Mesendoderm (in vitro differentiated cells): Measurements from ENCODE around the gene CDK11B.
"Not testable (repeated sequence)": the region's sequence is repeated elsewhere in the genome, so short reads cannot be mapped to it uniquely, and the experiment has no call there.

ENCODE experiments used
- DNase-seq: peaks from one replicate; pipeline ENCODE4 v3.0.0; 2013
- H2AK5ac ChIP-seq: 2 replicates; pipeline ENCODE4 v1.6.1; 2013; ENCODE audit warnings: low read length, inconsistent platforms
- H2BK120ac ChIP-seq: 2 replicates; pipeline ENCODE4 v1.6.1; 2013; ENCODE audit warnings: low read depth, mild to moderate bottlenecking, low read length, moderate library complexity, mixed read lengths
- H2BK15ac ChIP-seq: replicated peaks from 2 replicates; pipeline ENCODE4 v1.6.1; 2013; ENCODE audit warnings: low read depth, mild to moderate bottlenecking, moderate library complexity
- H2BK5ac ChIP-seq: 2 replicates; pipeline ENCODE4 v1.6.1; 2013; ENCODE audit warnings: low read length, inconsistent platforms
- H3K18ac ChIP-seq: 2 replicates; pipeline ENCODE4 v1.6.1; 2013; ENCODE audit warnings: mild to moderate bottlenecking, low read length, mixed read lengths
- H3K23ac ChIP-seq: one replicate; pipeline ENCODE4 v1.6.1; 2013; ENCODE audit warnings: low read length
- H3K27ac ChIP-seq: 2 replicates; pipeline ENCODE4 v1.5.1; 2013; ENCODE audit warnings: low read depth, mild to moderate bottlenecking, inconsistent platforms, low read length, moderate library complexity
- H3K27me3 ChIP-seq: 2 replicates; pipeline ENCODE4 v1.6.1; 2013; ENCODE audit warnings: low read length, control low read depth, mild to moderate bottlenecking, inconsistent platforms; ENCODE audit not compliant: insufficient read depth, poor library complexity
- H3K36me3 ChIP-seq: 2 replicates; pipeline ENCODE4 v1.6.1; 2013; ENCODE audit warnings: low read length, inconsistent platforms; ENCODE audit not compliant: control insufficient read depth, insufficient read depth
- H3K4ac ChIP-seq: one replicate; pipeline ENCODE4 v1.6.1; 2013; ENCODE audit warnings: low read depth, mild to moderate bottlenecking, low read length, moderate library complexity
- H3K4me1 ChIP-seq: 2 replicates; pipeline ENCODE4 v1.6.1; 2013; ENCODE audit warnings: low read depth, low read length, inconsistent platforms; ENCODE audit not compliant: control insufficient read depth
- H3K4me2 ChIP-seq: 2 replicates; pipeline ENCODE4 v1.6.1; 2013; ENCODE audit warnings: low read length
- H3K4me3 ChIP-seq: 2 replicates; pipeline ENCODE4 v1.5.1; 2013; ENCODE audit warnings: mild to moderate bottlenecking, low read length
- H3K56ac ChIP-seq: one replicate; pipeline ENCODE4 v1.6.1; 2013; ENCODE audit warnings: low read length
- H3K79me1 ChIP-seq: 2 replicates; pipeline ENCODE4 v1.6.1; 2013; ENCODE audit warnings: low read length, inconsistent platforms
- H3K79me2 ChIP-seq: 2 replicates; pipeline ENCODE4 v1.6.1; 2013; ENCODE audit warnings: mild to moderate bottlenecking, low read length; ENCODE audit not compliant: control insufficient read depth, insufficient read depth
- H3K9ac ChIP-seq: 2 replicates; pipeline ENCODE4 v1.6.1; 2013; ENCODE audit warnings: low read length, inconsistent platforms
- H4K5ac ChIP-seq: one replicate; pipeline ENCODE4 v1.6.1; 2013; ENCODE audit warnings: low read length
- H4K8ac ChIP-seq: one replicate; pipeline ENCODE4 v1.6.1; 2013; ENCODE audit warnings: low read depth, mild to moderate bottlenecking, control low read depth, low read length, moderate library complexity
- WGBS: extraction: QIAGEN DNeasy Blood & Tissue Kit; methylation state at CpG from one replicate; pipeline ENCODE4 v1.1.7; 2013; ENCODE audit warnings: low lambda C conversion rate, missing lambda C conversion rate; ENCODE audit not compliant: insufficient coverage; ENCODE audit errors: extremely low coverage; 5-methylcytosine and 5-hydroxymethylcytosine counted together

Gene CDK11B

GRCh38 chr1:1648265-1648664 lies 10.5 kb downstream of the CDK11B start:
- not testable (repeated sequence) for H3K4me1 ChIP-seq, H3K4ac ChIP-seq, H3K9ac ChIP-seq, H2BK120ac ChIP-seq, H3K18ac ChIP-seq, H3K27me3 ChIP-seq, H3K27ac ChIP-seq, H3K4me2 ChIP-seq, H4K8ac ChIP-seq, DNase-seq, H3K79me2 ChIP-seq, H3K79me1 ChIP-seq, H3K23ac ChIP-seq, H2BK5ac ChIP-seq, H3K4me3 ChIP-seq, H3K56ac ChIP-seq, H2BK15ac ChIP-seq, H2AK5ac ChIP-seq, H4K5ac ChIP-seq, H3K36me3 ChIP-seq
- WGBS = no CpG with 5 or more reads among the region's 11 CpGs

DNA sequence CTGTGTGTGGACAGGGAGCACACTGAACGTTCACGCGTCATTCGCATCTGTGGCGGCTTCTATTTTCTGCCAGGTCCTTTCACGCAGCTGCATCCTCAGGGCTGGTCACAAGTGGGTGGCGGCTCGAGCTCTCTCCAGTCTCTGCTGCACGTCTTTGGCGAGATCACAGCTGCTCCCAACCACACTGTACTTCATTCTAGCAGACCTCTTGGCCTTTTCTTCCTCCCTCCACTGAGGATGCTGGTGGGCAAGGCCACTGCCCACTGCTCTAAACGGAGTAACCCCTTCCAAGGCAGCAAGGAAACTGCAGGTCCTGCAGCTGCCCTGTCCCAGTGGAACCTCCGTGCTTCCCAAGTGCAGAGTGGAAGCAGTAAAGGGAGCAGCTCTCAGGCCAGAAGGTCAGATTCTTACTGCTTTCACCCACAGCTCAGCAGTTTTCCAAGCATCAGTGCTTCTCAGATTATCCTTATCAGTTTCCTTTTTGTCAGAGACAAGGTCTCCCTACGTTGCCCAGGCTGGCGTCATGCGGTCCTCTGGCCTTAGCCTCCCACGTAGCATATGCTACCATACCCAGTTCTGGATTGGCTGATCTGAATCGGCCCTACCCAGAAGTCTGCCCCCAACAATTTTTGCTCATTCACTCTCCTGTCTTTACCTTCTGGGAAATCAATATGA lies 11.1 kb downstream of the CDK11B start:
- H3K18ac ChIP-seq, H2AK5ac ChIP-seq, H3K4me2 ChIP-seq, H3K79me2 ChIP-seq, H3K56ac ChIP-seq, H3K27me3 ChIP-seq, H3K4me3 ChIP-seq, H3K23ac ChIP-seq, H3K4me1 ChIP-seq, H3K9ac ChIP-seq, H3K79me1 ChIP-seq, H3K27ac ChIP-seq, H2BK120ac ChIP-seq, H3K4ac ChIP-seq, H2BK15ac ChIP-seq, H4K8ac ChIP-seq, H2BK5ac ChIP-seq, DNase-seq, H4K5ac ChIP-seq, H3K36me3 ChIP-seq: not testable (repeated sequence)
- no CpG with 5 or more reads among the region's 17 CpGs for WGBS

DNA sequence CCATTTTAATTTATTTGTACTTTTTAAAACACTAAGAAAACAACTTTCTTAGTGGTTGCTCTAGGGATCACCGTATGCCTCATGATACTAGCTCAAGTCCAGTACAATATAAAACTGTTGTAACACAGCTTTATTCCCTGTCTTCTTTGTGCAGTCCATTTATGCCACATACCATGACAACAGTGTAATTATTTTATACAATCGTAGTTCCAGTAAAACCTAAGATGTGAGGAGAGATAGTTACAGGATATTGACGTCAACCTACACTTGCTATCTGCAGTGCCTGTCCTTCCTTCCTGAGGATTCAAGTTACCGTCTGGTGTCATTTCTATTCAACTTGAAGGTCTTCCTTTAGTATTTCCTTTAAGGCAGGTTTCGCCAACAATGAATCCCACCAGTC lies 12.5 kb downstream of the CDK11B start:
- not testable (repeated sequence) for H2AK5ac ChIP-seq, H2BK120ac ChIP-seq, H3K4me2 ChIP-seq, H3K18ac ChIP-seq, H3K23ac ChIP-seq, H4K5ac ChIP-seq, H4K8ac ChIP-seq, H3K79me2 ChIP-seq, H3K9ac ChIP-seq, H3K79me1 ChIP-seq, H2BK5ac ChIP-seq, H3K56ac ChIP-seq, DNase-seq, H3K4ac ChIP-seq, H3K36me3 ChIP-seq, H2BK15ac ChIP-seq, H3K4me3 ChIP-seq, H3K27me3 ChIP-seq, H3K4me1 ChIP-seq, H3K27ac ChIP-seq
- WGBS = no CpG with 5 or more reads among the region's 5 CpGs

DNA sequence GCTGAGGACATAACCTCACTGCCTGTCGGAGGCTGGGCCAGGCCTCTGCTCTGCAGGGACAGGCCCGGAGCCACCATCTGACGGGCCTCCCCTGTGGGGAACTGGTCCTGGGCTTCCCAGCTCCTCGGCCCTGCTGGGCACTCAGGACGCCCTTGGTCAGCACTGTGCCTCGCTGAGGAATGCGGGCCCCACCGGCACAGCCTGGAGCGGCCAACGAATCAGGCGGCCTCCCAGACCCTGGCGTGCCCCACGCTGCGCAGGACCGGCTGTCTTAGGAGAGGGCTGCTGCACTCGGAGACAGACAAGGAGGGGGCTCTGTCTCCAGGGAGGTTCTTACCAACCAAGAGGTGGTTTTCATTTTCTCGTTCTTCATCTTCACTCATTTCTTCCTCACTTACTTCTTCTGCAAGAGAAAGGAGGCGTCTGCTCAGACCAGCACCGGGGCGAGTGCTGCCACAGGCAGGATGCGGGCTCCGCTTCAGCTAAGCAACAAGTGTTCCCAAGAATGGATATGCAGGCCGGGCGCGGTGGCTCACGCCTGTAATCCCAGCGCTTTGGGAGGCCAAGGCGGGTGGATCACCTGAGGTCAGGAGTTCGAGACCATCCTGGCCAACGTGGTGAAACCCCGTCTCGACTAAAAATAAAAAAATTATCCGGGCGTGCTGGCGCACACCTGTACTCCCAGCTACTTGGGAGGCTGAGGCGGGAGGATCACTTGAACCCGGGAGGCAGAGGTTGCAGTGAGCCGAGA lies 17.9 kb downstream of the CDK11B start:
- H3K79me2 ChIP-seq, H3K27ac ChIP-seq, DNase-seq, H3K4me1 ChIP-seq, H2BK15ac ChIP-seq, H3K4ac ChIP-seq, H3K18ac ChIP-seq, H2BK120ac ChIP-seq, H4K5ac ChIP-seq, H3K27me3 ChIP-seq, H2BK5ac ChIP-seq, H3K56ac ChIP-seq, H2AK5ac ChIP-seq, H4K8ac ChIP-seq, H3K36me3 ChIP-seq, H3K79me1 ChIP-seq, H3K4me2 ChIP-seq, H3K4me3 ChIP-seq, H3K9ac ChIP-seq, H3K23ac ChIP-seq: not testable (repeated sequence)
- WGBS = no CpG with 5 or more reads among the region's 38 CpGs

GRCh38 chr1:1640081-1640480 lies 18.7 kb downstream of the CDK11B start:
- H2BK15ac ChIP-seq, DNase-seq: not testable (repeated sequence)

More at GRCh38 chr1:1640081-1640480, 18.7 kb downstream of the CDK11B start:
- H4K8ac ChIP-seq, H3K4me1 ChIP-seq, H3K18ac ChIP-seq, H3K4me3 ChIP-seq, H3K23ac ChIP-seq, H2BK120ac ChIP-seq, H3K56ac ChIP-seq, H3K27me3 ChIP-seq, H3K27ac ChIP-seq, H3K36me3 ChIP-seq, H3K4ac ChIP-seq, H3K4me2 ChIP-seq, H2AK5ac ChIP-seq, H4K5ac ChIP-seq, H2BK5ac ChIP-seq, H3K79me1 ChIP-seq, H3K9ac ChIP-seq, H3K79me2 ChIP-seq: not testable (repeated sequence)
- no CpG with 5 or more reads among the region's 25 CpGs for WGBS
